Transverse colon (tissue), 4 donors: ENCODE measurements around the gene RAP1GAP2.

Source experiments
- POLR2AphosphoS5 ChIP-seq, 3 donors: sonication (generic); formaldehyde crosslinking; IDR thresholded peaks; one replicate each; pipeline ENCODE4 v1.6.1; 2016; ENCODE audit warnings: antibody characterized with exemption in 3 of 3
- TF ChIP-seq, protein P1 (sequence below), 5 experiments: fragments of 200-600 bp in 3 of 5; fragments of 450-650 bp in 2 of 5; sonication (generic) in 3 of 5; IDR thresholded peaks; 1 replicate in 2 of 5; 2 replicates in 3 of 5; pipeline ENCODE4 v1.5.1; 2016 to 2017; ENCODE audit warnings: antibody characterized with exemption in 5 of 5, inconsistent platforms in 3 of 5, mild to moderate bottlenecking in 2 of 5, moderate library complexity in 1 of 5

DNA sequence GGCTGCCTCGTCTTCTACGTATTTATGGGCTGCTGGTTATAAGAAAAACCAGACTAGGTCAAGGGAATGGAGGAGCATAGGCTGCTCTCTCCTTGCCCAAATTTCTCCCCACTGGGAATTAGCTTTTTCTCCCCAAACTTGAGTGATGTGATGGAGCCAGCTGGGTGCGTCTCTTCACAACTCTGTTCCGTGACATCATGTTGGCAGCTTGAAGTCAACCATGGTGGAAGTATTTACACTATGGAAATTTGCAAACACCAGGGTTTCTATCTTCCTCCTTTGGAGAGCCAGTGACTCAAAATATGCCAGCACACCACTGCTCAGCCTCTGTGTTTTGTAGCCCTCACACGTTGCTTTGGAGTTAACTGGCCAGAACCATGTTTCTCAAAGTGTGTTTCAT is 189.1 kb downstream of the RAP1GAP2 start:
- TF ChIP-seq, protein P1, sequence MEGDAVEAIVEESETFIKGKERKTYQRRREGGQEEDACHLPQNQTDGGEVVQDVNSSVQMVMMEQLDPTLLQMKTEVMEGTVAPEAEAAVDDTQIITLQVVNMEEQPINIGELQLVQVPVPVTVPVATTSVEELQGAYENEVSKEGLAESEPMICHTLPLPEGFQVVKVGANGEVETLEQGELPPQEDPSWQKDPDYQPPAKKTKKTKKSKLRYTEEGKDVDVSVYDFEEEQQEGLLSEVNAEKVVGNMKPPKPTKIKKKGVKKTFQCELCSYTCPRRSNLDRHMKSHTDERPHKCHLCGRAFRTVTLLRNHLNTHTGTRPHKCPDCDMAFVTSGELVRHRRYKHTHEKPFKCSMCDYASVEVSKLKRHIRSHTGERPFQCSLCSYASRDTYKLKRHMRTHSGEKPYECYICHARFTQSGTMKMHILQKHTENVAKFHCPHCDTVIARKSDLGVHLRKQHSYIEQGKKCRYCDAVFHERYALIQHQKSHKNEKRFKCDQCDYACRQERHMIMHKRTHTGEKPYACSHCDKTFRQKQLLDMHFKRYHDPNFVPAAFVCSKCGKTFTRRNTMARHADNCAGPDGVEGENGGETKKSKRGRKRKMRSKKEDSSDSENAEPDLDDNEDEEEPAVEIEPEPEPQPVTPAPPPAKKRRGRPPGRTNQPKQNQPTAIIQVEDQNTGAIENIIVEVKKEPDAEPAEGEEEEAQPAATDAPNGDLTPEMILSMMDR (IDR thresholded peaks at IDR 0.05), result no peak
- no peak for TF ChIP-seq POLR2AphosphoS5 (IDR thresholded peaks at IDR 0.05)
